Body of pancreas (tissue), 4 donors: ENCODE data around the gene RIMS1. TPM values are rescaled to one million over a fixed set of nuclear protein-coding genes. Genes with fewer than 3 reads are reported as not detected.

Experiments used
- ATAC-seq: fragments of 150-250 bp; one replicate; pipeline ENCODE4 v1.9.1; 2016
- DNase-seq, 4 donors: peaks; one replicate each; pipeline ENCODE4 v3.0.0-alpha.2; 2019
- H3K27ac ChIP-seq, 4 donors: fragments of 200-600 bp; sonication (generic); 1 replicate in 3 of 4; 2 replicates in 1 of 4; pipeline versions ENCODE4 v1.5.1 to v1.6.1; 2016 to 2019; ENCODE audit warnings: mild to moderate bottlenecking in 1 of 4, mixed read lengths in 1 of 4, moderate library complexity in 1 of 4
- H3K27me3 ChIP-seq, 2 donors: fragments of 200-600 bp; sonication (generic); one replicate each; pipeline ENCODE4 v1.6.0; 2016; ENCODE audit warnings: mild to moderate bottlenecking in 1 of 2
- H3K36me3 ChIP-seq, 2 donors: fragments of 200-600 bp; sonication (generic); replicated peaks in 1 of 2; 2 replicates each; pipeline ENCODE4 v1.5.1; 2016; ENCODE audit warnings: low read depth in 2 of 2; ENCODE audit not compliant: insufficient read depth in 1 of 2
- H3K4me1 ChIP-seq: fragments of 200-600 bp; sonication (generic); one replicate; pipeline ENCODE4 v1.6.0; 2016
- H3K4me3 ChIP-seq, 2 donors: fragments of 200-600 bp; sonication (generic); 1 replicate in 1 of 2; 2 replicates in 1 of 2; pipeline ENCODE4 v1.5.1; 2016 to 2019
- H3K9me3 ChIP-seq, 3 donors: fragments of 200-600 bp; sonication (generic); 1 replicate in 2 of 3; 2 replicates in 1 of 3; pipeline ENCODE4 v1.5.1; 2016
- CTCF ChIP-seq, 7 experiments: fragments of 450-650 bp in 4 of 7; fragments of 200-600 bp in 3 of 7; sonication (generic) in 3 of 7; IDR thresholded peaks; one replicate each; pipeline ENCODE4 v1.5.1; 2016 to 2019; ENCODE audit warnings: antibody characterized with exemption in 7 of 7
- POLR2A ChIP-seq, 3 donors: fragments of 450-650 bp; IDR thresholded peaks; one replicate each; pipeline ENCODE4 v1.6.1; 2016; ENCODE audit warnings: antibody characterized with exemption in 3 of 3, mild to moderate bottlenecking in 2 of 3
- WGBS, 2 donors: methylation state at CpG; one replicate each; pipeline ENCODE4 v1.1.5; 2017; 5-methylcytosine and 5-hydroxymethylcytosine counted together
- intact Hi-C: fragments of 100-400 bp; cut with DNase I; formaldehyde crosslinking; loops from one replicate; pipeline ENCODE4 v1.15.1; 2023
- total RNA-seq, 2 donors: library from RNA; depleted of rRNA; stranded (reverse); fragments of >200 nt; gene quantifications; one replicate each; pipeline ENCODE4 v1.1.0, GENCODE V29; 2016

RIMS1 gene
- total RNA-seq, 2 donors from 2014 or later, result 0.78 to 5.9 TPM

- no peak overlapping the region for H3K27ac ChIP-seq
- no peaks in the 10 kb centered on the region for H3K27me3 ChIP-seq
- intact Hi-C loops, result no loop called here
- no peaks in the 10 kb centered on the region for H3K4me1 ChIP-seq
- no peak for DNase-seq
- H3K36me3 ChIP-seq, result no peaks in the 10 kb centered on the region
- ATAC-seq, result no peak
- WGBS, 2 donors, result 66 to 89% methylated on average over 1 of the region's 1 CpG
- H3K4me3 ChIP-seq, result no peak overlapping the region
- no peak for TF ChIP-seq CTCF (IDR thresholded peaks at IDR 0.05)
- no peak for TF ChIP-seq POLR2A (IDR thresholded peaks at IDR 0.05)
- no peaks in the 10 kb centered on the region for H3K9me3 ChIP-seq
Measured at GRCh38 chr6:71913444-71914234, 27.3 kb downstream of the RIMS1 start.

GRCh38 chr6:71929047-71929446 lies 42.7 kb downstream of the RIMS1 start:
- Histone ChIP-seq H3K4me1 (no peaks in the 10 kb centered on the region), H3K9me3 (no peaks in the 10 kb centered on the region), H3K27ac (no peak overlapping the region), H3K4me3 (no peak overlapping the region), H3K27me3 (no peaks in the 10 kb centered on the region), H3K36me3 (no peaks in the 10 kb centered on the region)
- TF ChIP-seq POLR2A (IDR thresholded peaks at IDR 0.05), result no peak
- TF ChIP-seq CTCF (IDR thresholded peaks at IDR 0.05), result no peak
- ATAC-seq (no peak), DNase-seq (no peak)
- 39 to 60% methylated on average over 1 of the region's 1 CpG for WGBS, 2 donors
- intact Hi-C loops, result no loop called here

- H3K36me3 ChIP-seq, result no peaks in the 10 kb centered on the region
- no peaks in the 10 kb centered on the region for H3K9me3 ChIP-seq
- no peak overlapping the region for H3K27ac ChIP-seq
- H3K4me3 ChIP-seq, result no peak overlapping the region
- WGBS, 2 donors, result 48 to 80% methylated on average over 1 of the region's 1 CpG
- no peaks in the 10 kb centered on the region for H3K27me3 ChIP-seq
- intact Hi-C loops, result no loop called here
- ATAC-seq (no peak), DNase-seq (no peak)
- TF ChIP-seq CTCF (IDR thresholded peaks at IDR 0.05), result no peak
- TF ChIP-seq POLR2A (IDR thresholded peaks at IDR 0.05), result no peak
- no peaks in the 10 kb centered on the region for H3K4me1 ChIP-seq
Measured at GRCh38 chr6:71933881-71934280, 47.5 kb downstream of the RIMS1 start.

- intact Hi-C loops, result no loop called here
- ATAC-seq (no peak), DNase-seq (no peak)
- H3K27ac ChIP-seq, result no peak overlapping the region
- no peaks in the 10 kb centered on the region for H3K9me3 ChIP-seq
- no peaks in the 10 kb centered on the region for H3K36me3 ChIP-seq
- H3K4me3 ChIP-seq, result no peak overlapping the region
- TF ChIP-seq CTCF (IDR thresholded peaks at IDR 0.05) (no peak), POLR2A (IDR thresholded peaks at IDR 0.05) (no peak)
- H3K27me3 ChIP-seq, result no peaks in the 10 kb centered on the region
- WGBS, 2 donors, result 60 to 61% methylated on average over 7 of the region's 7 CpGs
- H3K4me1 ChIP-seq, result no peaks in the 10 kb centered on the region
Measured at GRCh38 chr6:71965404-71965803, 79.1 kb downstream of the RIMS1 start.

- Histone ChIP-seq H3K27me3 (no peaks in the 10 kb centered on the region), H3K36me3 (no peaks in the 10 kb centered on the region), H3K9me3 (no peaks in the 10 kb centered on the region), H3K4me3 (no peak overlapping the region), H3K27ac (no peak overlapping the region), H3K4me1 (no peaks in the 10 kb centered on the region)
- WGBS, 2 donors, result 56% methylated on average over 5 of the region's 5 CpGs
- ATAC-seq (no peak), DNase-seq (no peak)
- no peak for TF ChIP-seq POLR2A (IDR thresholded peaks at IDR 0.05)
- TF ChIP-seq CTCF (IDR thresholded peaks at IDR 0.05), result no peak
- intact Hi-C loops, result no loop called here
Measured at GRCh38 chr6:71967436-71967835, 81.1 kb downstream of the RIMS1 start.
